Esophagus squamous epithelium (tissue), 4 donors: Measurements from ENCODE around the gene CDC40.

Experiments
- POLR2A ChIP-seq, 4 donors: fragments of 450-650 bp; IDR thresholded peaks; one replicate each; pipeline ENCODE4 v1.6.1; 2017; ENCODE audit warnings: antibody characterized with exemption in 4 of 4, mild to moderate bottlenecking in 4 of 4, moderate library complexity in 3 of 4
- TF ChIP-seq, protein P1 (sequence below), 6 experiments: fragments of 450-650 bp in 4 of 6; fragments of 200-600 bp in 2 of 6; sonication (generic) in 2 of 6; IDR thresholded peaks; one replicate each; pipeline ENCODE4 v1.5.1; 2016 to 2019; ENCODE audit warnings: antibody characterized with exemption in 6 of 6, mild to moderate bottlenecking in 4 of 6, moderate library complexity in 4 of 6

GRCh38 chr6:110270165-110270564 lies 89.9 kb downstream of the CDC40 start:
- TF ChIP-seq, protein P1, sequence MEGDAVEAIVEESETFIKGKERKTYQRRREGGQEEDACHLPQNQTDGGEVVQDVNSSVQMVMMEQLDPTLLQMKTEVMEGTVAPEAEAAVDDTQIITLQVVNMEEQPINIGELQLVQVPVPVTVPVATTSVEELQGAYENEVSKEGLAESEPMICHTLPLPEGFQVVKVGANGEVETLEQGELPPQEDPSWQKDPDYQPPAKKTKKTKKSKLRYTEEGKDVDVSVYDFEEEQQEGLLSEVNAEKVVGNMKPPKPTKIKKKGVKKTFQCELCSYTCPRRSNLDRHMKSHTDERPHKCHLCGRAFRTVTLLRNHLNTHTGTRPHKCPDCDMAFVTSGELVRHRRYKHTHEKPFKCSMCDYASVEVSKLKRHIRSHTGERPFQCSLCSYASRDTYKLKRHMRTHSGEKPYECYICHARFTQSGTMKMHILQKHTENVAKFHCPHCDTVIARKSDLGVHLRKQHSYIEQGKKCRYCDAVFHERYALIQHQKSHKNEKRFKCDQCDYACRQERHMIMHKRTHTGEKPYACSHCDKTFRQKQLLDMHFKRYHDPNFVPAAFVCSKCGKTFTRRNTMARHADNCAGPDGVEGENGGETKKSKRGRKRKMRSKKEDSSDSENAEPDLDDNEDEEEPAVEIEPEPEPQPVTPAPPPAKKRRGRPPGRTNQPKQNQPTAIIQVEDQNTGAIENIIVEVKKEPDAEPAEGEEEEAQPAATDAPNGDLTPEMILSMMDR (IDR thresholded peaks at IDR 0.05): no peak
- TF ChIP-seq POLR2A (IDR thresholded peaks at IDR 0.05): no peak
